Cortex of kidney (tissue), 1 donor: ENCODE data around the gene TRAM2.

Experiments used
- DNase-seq: peaks from one replicate; lab custom pipeline; 2025; lab: John Stamatoyannopoulos, UW

TRAM2 gene, protein sequence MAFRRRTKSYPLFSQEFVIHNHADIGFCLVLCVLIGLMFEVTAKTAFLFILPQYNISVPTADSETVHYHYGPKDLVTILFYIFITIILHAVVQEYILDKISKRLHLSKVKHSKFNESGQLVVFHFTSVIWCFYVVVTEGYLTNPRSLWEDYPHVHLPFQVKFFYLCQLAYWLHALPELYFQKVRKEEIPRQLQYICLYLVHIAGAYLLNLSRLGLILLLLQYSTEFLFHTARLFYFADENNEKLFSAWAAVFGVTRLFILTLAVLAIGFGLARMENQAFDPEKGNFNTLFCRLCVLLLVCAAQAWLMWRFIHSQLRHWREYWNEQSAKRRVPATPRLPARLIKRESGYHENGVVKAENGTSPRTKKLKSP

GRCh38 chr6:52577022-52577777 lies at the start of gene TRAM2:
TSS of gene TRAM2 (minus strand) at chr6:52577060. CDS start at chr6:52576915, 145 bp downstream.
- no peak for DNase-seq

- no peak for DNase-seq
Observed at GRCh38 chr6:52622810-52623209, 46.0 kb upstream of the TRAM2 start.

DNA sequence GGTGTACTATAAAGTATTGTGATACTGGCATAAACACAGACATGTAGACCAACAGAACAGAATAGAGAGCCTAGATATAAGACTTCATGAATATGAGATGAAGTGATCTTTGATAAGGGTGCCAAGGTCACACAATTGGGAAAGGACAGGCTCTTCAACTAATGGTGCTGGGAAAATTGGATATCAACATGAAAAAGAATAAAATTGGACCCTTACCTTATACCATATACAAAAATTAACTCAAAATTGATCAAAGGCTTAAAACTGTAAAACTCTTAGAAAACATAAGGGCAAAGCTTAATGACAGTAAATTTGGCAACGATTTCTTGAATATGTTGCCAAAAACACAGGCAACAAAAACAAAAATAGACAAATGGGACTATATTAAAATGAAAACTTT lies 44.8 kb upstream of the TRAM2 start:
- DNase-seq = no peak

DNA sequence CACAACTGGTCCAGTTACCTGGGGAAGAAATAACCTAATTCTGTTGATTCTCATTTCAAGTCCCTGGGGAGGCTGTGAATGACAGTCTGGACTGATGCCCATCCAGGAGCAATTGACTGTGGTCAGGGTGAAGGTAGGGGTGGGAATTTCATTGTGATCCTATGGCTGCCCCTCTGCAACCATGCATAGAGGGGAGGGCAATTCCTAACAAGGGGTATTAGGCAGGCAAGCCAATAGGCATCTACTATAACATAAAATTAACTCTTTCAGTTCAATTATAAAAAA lies 44.0 kb upstream of the TRAM2 start:
- no peak for DNase-seq

DNA sequence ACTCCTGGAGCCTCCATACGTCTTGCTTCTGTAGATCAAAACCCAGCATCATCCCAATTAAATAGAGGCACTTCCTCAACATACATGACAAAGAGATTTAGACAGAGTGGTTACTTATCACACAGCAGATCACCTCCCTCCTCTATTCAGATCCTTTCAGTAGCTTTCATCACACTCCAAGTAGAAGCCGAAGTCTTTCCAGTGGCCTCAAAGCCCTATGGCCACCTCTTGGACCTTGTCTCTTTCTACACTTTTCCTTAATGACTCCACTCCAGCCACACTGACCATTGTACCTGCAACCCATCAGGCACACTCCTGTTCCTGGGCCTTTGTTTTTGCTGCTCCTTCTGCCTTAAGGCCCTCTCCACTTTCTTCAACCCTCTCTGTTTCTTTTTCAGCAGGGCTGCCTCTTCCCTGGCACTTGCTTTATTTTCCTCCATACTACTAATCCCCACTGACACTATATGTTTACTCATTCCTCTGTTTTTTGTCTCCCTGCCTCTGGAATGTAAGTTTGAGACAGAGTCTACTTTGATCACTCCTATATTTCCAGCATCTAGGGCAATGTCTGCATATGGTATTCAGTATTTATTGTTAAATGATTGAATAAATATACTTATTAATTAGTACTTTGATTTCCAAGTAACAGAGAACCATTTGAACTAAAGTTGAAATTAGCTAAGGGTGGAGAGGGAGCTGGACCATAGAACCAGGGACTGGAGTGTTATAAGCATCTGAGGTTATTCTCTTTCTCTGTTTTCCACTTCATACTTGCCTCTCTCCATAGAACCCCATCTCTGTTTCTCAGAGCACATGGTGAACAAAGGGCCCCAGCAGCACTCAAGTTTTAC lies 43.4 kb upstream of the TRAM2 start:
- DNase-seq = no peak

GRCh38 chr6:52617087-52617486 lies 40.2 kb upstream of the TRAM2 start:
- no peak for DNase-seq

DNA sequence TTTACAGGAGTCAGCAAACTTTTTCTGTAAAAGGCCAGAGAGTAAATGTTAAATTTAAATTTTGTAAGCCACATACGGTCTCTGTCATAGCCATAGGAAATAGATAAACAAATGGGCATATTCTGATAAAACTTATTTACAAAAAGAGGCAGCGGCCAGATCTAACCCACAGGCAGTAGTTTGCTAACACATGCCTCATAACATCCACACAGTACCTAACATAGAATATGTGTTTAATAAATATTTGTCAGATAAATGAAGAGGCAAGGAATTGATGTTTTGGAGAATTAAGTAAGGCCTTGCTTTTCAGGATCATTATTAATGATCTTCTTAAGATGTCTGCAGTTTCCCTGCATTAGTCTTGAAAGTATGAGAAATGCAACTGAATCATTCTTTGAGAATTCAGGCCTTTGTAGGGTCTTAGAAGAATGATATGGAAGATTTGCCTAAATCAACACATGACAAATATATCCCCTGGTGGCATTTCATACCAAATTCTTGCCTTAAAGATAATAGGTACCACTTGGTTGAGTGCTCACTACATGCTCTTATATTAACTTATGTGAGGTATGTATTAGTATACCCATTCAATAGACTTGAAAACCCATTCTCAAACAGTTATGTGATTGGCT lies 39.3 kb upstream of the TRAM2 start:
- DNase-seq = no peak

GRCh38 chr6:52612336-52613054 lies 35.6 kb upstream of the TRAM2 start:
- no peak for DNase-seq

DNA sequence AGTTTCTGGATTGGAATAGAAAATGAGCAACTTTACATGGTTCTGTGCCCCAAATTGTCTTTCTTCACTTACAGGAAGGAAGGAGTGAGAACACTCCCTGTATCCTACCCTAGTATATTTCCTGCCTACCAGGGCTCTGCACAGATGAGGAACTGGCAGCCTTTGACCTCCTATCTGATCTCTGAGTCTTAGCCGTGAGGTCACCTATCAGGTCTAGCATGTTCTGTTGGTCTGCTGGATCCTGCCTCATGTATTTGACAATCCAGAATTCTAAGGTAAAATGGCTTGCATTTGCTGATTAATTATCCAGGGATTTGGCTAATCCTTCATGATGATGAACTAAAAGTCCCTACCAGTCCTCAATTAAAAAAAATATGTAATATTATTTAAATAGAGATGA lies 35.0 kb upstream of the TRAM2 start:
- DNase-seq = no peak

DNA sequence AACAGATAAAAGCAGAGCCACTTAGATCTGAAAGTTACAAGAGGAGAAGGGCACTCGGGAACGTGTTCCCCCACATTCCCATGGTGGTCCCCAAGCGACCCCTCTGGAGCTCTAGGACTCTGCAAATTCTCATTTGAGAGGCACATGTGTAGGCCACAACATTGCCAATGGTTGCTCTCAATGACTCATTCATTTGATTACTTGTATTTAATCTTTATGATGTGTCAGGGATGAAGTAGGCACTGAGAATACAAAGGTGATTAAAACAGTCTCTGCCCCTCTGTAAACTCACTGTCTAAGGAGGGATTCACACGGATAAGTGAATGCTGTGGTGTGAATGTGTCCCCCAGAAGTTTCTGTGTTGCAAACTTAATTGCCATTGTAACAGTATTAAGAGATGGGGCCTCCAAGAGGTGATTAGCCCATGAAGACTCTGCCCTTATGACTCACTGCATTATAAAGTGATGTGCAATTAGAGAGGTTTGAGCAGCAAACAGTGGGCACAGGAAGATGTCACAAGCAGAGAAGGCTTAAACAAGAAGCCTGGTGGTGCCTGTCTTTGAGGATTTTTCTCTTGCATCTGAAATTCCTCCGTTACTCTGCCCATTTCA lies 34.0 kb upstream of the TRAM2 start:
- no peak for DNase-seq

GRCh38 chr6:52610011-52610410 lies 33.2 kb upstream of the TRAM2 start:
- no peak for DNase-seq

GRCh38 chr6:52605610-52606185 lies 28.8 kb upstream of the TRAM2 start:
- no peak for DNase-seq

GRCh38 chr6:52603000-52603795 lies 26.3 kb upstream of the TRAM2 start:
- no peak for DNase-seq

- no peak for DNase-seq
Observed at GRCh38 chr6:52598824-52599190, 21.9 kb upstream of the TRAM2 start.

DNA sequence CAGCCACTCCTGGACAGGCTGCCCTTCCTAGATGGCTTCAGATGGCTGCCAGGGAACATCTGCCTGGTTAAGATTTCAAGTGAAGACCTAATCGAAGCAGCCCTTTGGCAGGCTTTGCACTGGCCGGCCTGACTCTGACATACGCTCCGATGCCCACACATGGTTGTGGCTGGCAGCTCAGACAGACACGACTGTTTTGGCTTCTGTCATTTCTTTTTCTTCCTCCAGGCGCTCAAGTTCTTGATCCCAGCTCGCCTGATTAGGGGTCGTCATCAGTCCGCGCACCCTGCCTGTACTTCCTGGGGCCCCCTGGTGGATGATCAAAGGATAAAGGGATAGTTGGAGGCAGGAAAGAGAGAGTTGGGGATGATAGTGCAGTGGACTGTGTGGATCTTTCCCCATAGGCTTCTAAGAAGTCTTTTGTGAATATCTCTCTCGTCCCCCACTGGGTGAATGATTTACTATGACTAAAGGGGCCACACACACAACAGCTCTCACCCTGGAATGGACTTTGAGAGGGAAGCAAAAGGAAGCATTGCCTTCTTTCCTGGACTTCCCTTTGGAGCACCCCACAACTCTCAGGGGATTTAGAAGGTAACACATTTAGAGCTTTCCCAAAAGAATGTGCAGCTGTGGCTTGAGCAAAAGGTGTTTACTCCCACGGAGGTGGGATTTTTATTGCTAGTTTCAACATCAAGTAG lies 21.4 kb upstream of the TRAM2 start:
- no peak for DNase-seq

GRCh38 chr6:52597738-52598122 lies 20.9 kb upstream of the TRAM2 start:
- DNase-seq = no peak

- DNase-seq = no peak
Observed at GRCh38 chr6:52596371-52597028, 19.6 kb upstream of the TRAM2 start.

GRCh38 chr6:52595796-52596130 lies 18.9 kb upstream of the TRAM2 start:
- DNase-seq = no peak
